Suppressor macrophage treated with lipopolysaccharide for 1 hour (primary cell): Measurements from ENCODE around the gene PLPPR4.

Experiments used
- DNase-seq, 3 donors: peaks; one replicate each; pipeline ENCODE4 v3.0.0-alpha.2; 2020 to 2022

The PLPPR4 gene

DNA sequence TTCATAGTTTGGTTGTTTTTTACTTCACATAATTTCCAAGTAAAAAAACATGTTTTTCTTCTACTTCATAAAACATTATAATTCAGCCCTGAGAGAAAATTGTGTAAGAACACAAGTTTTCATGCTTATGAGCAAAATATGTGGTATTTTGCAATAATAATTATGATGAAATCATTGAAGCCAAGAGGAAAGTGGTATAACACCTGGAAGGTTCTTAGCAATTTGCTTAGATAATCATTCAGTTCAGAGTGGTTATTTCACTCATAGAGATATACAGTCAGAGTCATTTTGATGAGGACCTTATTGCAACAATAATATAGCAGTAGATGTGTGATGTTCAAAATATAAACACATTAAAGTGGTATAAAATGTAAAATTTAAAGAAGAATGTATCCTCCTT lies 94.5 kb downstream of the PLPPR4 start:
- no peak for DNase-seq
